ENCODE measurements around the gene LDB3. TPM values are rescaled to one million over a fixed set of nuclear protein-coding genes. Genes with fewer than 3 reads are reported as not detected.

The LDB3 gene
- total and polyA plus RNA-seq, 4 donors = 11.0 to 132 (median 50.2) TPM

GRCh38 chr10:86654411-86655172, 13.7 kb upstream of the LDB3 start, which contains the start of gene OPN4:
Gene OPN4, plus strand, starts transcription at chr10:86654547. Its CDS starts 237 bp downstream, at chr10:86654784.
- no peaks in the 10 kb centered on the region for H3K4me1 ChIP-seq (ENCODE audit: control insufficient read depth in 1 of 2, insufficient read depth in 2 of 2, low read length in 2 of 2)
- peak; percentile 43 to 52 for DNase-seq
- WGBS, 2 donors = 92 to 95% methylated on average over 17 of the region's 17 CpGs
- no peaks in the 10 kb centered on the region for H3K27me3 ChIP-seq (ENCODE audit: control insufficient read depth in 1 of 2, insufficient read depth in 2 of 2, low read length in 1 of 2)
- no peaks in the 10 kb centered on the region for H3K9me3 ChIP-seq (ENCODE audit: control insufficient read depth, low read length)
- no peaks in the 10 kb centered on the region for H3K36me3 ChIP-seq (ENCODE audit: control insufficient read depth in 1 of 2, insufficient read depth in 2 of 2, low read length in 1 of 2)
- no peak within 1 kb of the TSS for H3K27ac ChIP-seq (ENCODE audit: low read depth in 1 of 2, low read length in 2 of 2)
- no peak for ATAC-seq (ENCODE audit: low FRiP score)
- intact Hi-C loops (cut with DNase I) = no loop called here
- H3K4me3 ChIP-seq (ENCODE audit: low read length in 2 of 2) = no peak within 1 kb of the TSS

GRCh38 chr10:86655173-86655540, 13.2 kb upstream of the LDB3 start:
- DNase-seq = peak; percentile 38 to 57

GRCh38 chr10:86655596-86655995, 12.7 kb upstream of the LDB3 start:
- ATAC-seq (ENCODE audit: low FRiP score) (no peak), DNase-seq (peak; percentile 13 to 59)
- 92 to 94% methylated on average over 3 of the region's 3 CpGs for WGBS, 2 donors
- Histone ChIP-seq H3K27ac (ENCODE audit: low read depth in 1 of 2, low read length in 2 of 2) (no peak overlapping the region), H3K36me3 (ENCODE audit: control insufficient read depth in 1 of 2, insufficient read depth in 2 of 2, low read length in 1 of 2) (no peaks in the 10 kb centered on the region), H3K9me3 (ENCODE audit: control insufficient read depth, low read length) (no peaks in the 10 kb centered on the region), H3K27me3 (ENCODE audit: control insufficient read depth in 1 of 2, insufficient read depth in 2 of 2, low read length in 1 of 2) (no peaks in the 10 kb centered on the region), H3K4me3 (ENCODE audit: low read length in 2 of 2) (no peak overlapping the region), H3K4me1 (ENCODE audit: control insufficient read depth in 1 of 2, insufficient read depth in 2 of 2, low read length in 2 of 2) (no peaks in the 10 kb centered on the region)
- intact Hi-C loops (cut with DNase I) = no loop called here

More at GRCh38 chr10:86655173-86655540, 13.2 kb upstream of the LDB3 start:
- Histone ChIP-seq H3K4me3 (ENCODE audit: low read length in 2 of 2) (no peak overlapping the region), H3K36me3 (ENCODE audit: control insufficient read depth in 1 of 2, insufficient read depth in 2 of 2, low read length in 1 of 2) (no peaks in the 10 kb centered on the region), H3K4me1 (ENCODE audit: control insufficient read depth in 1 of 2, insufficient read depth in 2 of 2, low read length in 2 of 2) (no peaks in the 10 kb centered on the region), H3K27ac (ENCODE audit: low read depth in 1 of 2, low read length in 2 of 2) (no peak overlapping the region), H3K27me3 (ENCODE audit: control insufficient read depth in 1 of 2, insufficient read depth in 2 of 2, low read length in 1 of 2) (no peaks in the 10 kb centered on the region), H3K9me3 (ENCODE audit: control insufficient read depth, low read length) (no peaks in the 10 kb centered on the region)
- no peak for ATAC-seq (ENCODE audit: low FRiP score)
- WGBS, 2 donors = 96% methylated on average over 4 of the region's 4 CpGs
- intact Hi-C loops (cut with DNase I) = no loop called here

- no peaks in the 10 kb centered on the region for H3K4me1 ChIP-seq (ENCODE audit: control insufficient read depth in 1 of 2, insufficient read depth in 2 of 2, low read length in 2 of 2)
- no peaks in the 10 kb centered on the region for H3K9me3 ChIP-seq (ENCODE audit: control insufficient read depth, low read length)
- WGBS, 2 donors = 96 to 97% methylated on average over 8 of the region's 8 CpGs
- intact Hi-C loops (cut with DNase I) = no loop called here
- ATAC-seq (ENCODE audit: low FRiP score) (no peak), DNase-seq (peak in 1 of 2 donors; percentile 25)
- H3K36me3 ChIP-seq (ENCODE audit: control insufficient read depth in 1 of 2, insufficient read depth in 2 of 2, low read length in 1 of 2) = no peaks in the 10 kb centered on the region
- H3K27me3 ChIP-seq (ENCODE audit: control insufficient read depth in 1 of 2, insufficient read depth in 2 of 2, low read length in 1 of 2) = no peaks in the 10 kb centered on the region
- no peak overlapping the region for H3K4me3 ChIP-seq (ENCODE audit: low read length in 2 of 2)
- H3K27ac ChIP-seq (ENCODE audit: low read depth in 1 of 2, low read length in 2 of 2) = no peak overlapping the region
Measured at GRCh38 chr10:86657011-86657395, 11.3 kb upstream of the LDB3 start.

- Histone ChIP-seq H3K36me3 (ENCODE audit: control insufficient read depth in 1 of 2, insufficient read depth in 2 of 2, low read length in 1 of 2) (no peaks in the 10 kb centered on the region), H3K9me3 (ENCODE audit: control insufficient read depth, low read length) (no peaks in the 10 kb centered on the region), H3K27ac (ENCODE audit: low read depth in 1 of 2, low read length in 2 of 2) (no peak overlapping the region), H3K4me1 (ENCODE audit: control insufficient read depth in 1 of 2, insufficient read depth in 2 of 2, low read length in 2 of 2) (no peaks in the 10 kb centered on the region), H3K27me3 (ENCODE audit: control insufficient read depth in 1 of 2, insufficient read depth in 2 of 2, low read length in 1 of 2) (no peaks in the 10 kb centered on the region), H3K4me3 (ENCODE audit: low read length in 2 of 2) (no peak overlapping the region)
- intact Hi-C loops (cut with DNase I) = no loop called here
- WGBS, 2 donors = 86 to 88% methylated on average over 19 of the region's 19 CpGs
- ATAC-seq (ENCODE audit: low FRiP score) (no peak), DNase-seq (peak; percentile 24 to 63)
Measured at GRCh38 chr10:86657396-86658011, 10.8 kb upstream of the LDB3 start.

- Histone ChIP-seq H3K4me1 (ENCODE audit: control insufficient read depth in 1 of 2, insufficient read depth in 2 of 2, low read length in 2 of 2) (no peaks in the 10 kb centered on the region), H3K27me3 (ENCODE audit: control insufficient read depth in 1 of 2, insufficient read depth in 2 of 2, low read length in 1 of 2) (no peaks in the 10 kb centered on the region), H3K9me3 (ENCODE audit: control insufficient read depth, low read length) (no peaks in the 10 kb centered on the region), H3K4me3 (ENCODE audit: low read length in 2 of 2) (no peak overlapping the region), H3K27ac (ENCODE audit: low read depth in 1 of 2, low read length in 2 of 2) (no peak overlapping the region), H3K36me3 (ENCODE audit: control insufficient read depth in 1 of 2, insufficient read depth in 2 of 2, low read length in 1 of 2) (no peaks in the 10 kb centered on the region)
- intact Hi-C loops (cut with DNase I) = no loop called here
- ATAC-seq (ENCODE audit: low FRiP score) = no peak
- DNase-seq = peak; percentile 26 to 67
- WGBS, 2 donors = 91% methylated on average over 12 of the region's 12 CpGs
Measured at GRCh38 chr10:86658261-86658741, 10.0 kb upstream of the LDB3 start.

- Histone ChIP-seq H3K27ac (ENCODE audit: low read depth in 1 of 2, low read length in 2 of 2) (no peak overlapping the region), H3K4me3 (ENCODE audit: low read length in 2 of 2) (no peak overlapping the region), H3K36me3 (ENCODE audit: control insufficient read depth in 1 of 2, insufficient read depth in 2 of 2, low read length in 1 of 2) (no peaks in the 10 kb centered on the region), H3K9me3 (ENCODE audit: control insufficient read depth, low read length) (no peaks in the 10 kb centered on the region), H3K27me3 (ENCODE audit: control insufficient read depth in 1 of 2, insufficient read depth in 2 of 2, low read length in 1 of 2) (no peaks in the 10 kb centered on the region), H3K4me1 (ENCODE audit: control insufficient read depth in 1 of 2, insufficient read depth in 2 of 2, low read length in 2 of 2) (no peaks in the 10 kb centered on the region)
- intact Hi-C loops (cut with DNase I) = no loop called here
- ATAC-seq (ENCODE audit: low FRiP score) (no peak), DNase-seq (no peak)
- WGBS, 2 donors = 63 to 79% methylated on average over 3 of the region's 3 CpGs
Measured at GRCh38 chr10:86658751-86659150, 9.6 kb upstream of the LDB3 start.

GRCh38 chr10:86659161-86659691, 9.1 kb upstream of the LDB3 start:
- ATAC-seq (ENCODE audit: low FRiP score) (no peak), DNase-seq (peak; percentile 40 to 63)
- Histone ChIP-seq H3K9me3 (ENCODE audit: control insufficient read depth, low read length) (no peaks in the 10 kb centered on the region), H3K36me3 (ENCODE audit: control insufficient read depth in 1 of 2, insufficient read depth in 2 of 2, low read length in 1 of 2) (no peaks in the 10 kb centered on the region), H3K4me3 (ENCODE audit: low read length in 2 of 2) (no peak overlapping the region), H3K27ac (ENCODE audit: low read depth in 1 of 2, low read length in 2 of 2) (no peak overlapping the region), H3K4me1 (ENCODE audit: control insufficient read depth in 1 of 2, insufficient read depth in 2 of 2, low read length in 2 of 2) (no peaks in the 10 kb centered on the region), H3K27me3 (ENCODE audit: control insufficient read depth in 1 of 2, insufficient read depth in 2 of 2, low read length in 1 of 2) (no peaks in the 10 kb centered on the region)
- WGBS, 2 donors = 91 to 96% methylated on average over 19 of the region's 19 CpGs
- intact Hi-C loops (cut with DNase I) = no loop called here

Data from aorta (tissue), 5 donors.